Measurements from ENCODE around the gene HOXD10. TPM values are rescaled to one million over a fixed set of nuclear protein-coding genes. Genes with fewer than 3 reads are reported as not detected.
A peak's percentile ranks its signal among the peaks of the same experiment; 100 is the strongest.

Gene HOXD10
- total RNA-seq, 1 donor from 2014 or later, result not detected

- ChIA-PET POLR2A (no interaction called here), CTCF (interaction anchor here (1.4 to 4.1 kb wide), 2 partner anchors 10 to 325 kb away, joined by 4 to 19 read pairs; no protein-coding TSS in a partner anchor)
- peaks cover 73% of the 10 kb centered on the region for H3K27me3 Mint-ChIP-seq
- ATAC-seq (ENCODE audit: low read depth) (peak; percentile 18), DNase-seq (no peak)
- peaks cover 32% of the 10 kb centered on the region for H3K4me1 Mint-ChIP-seq
- TF ChIP-seq, protein P1, sequence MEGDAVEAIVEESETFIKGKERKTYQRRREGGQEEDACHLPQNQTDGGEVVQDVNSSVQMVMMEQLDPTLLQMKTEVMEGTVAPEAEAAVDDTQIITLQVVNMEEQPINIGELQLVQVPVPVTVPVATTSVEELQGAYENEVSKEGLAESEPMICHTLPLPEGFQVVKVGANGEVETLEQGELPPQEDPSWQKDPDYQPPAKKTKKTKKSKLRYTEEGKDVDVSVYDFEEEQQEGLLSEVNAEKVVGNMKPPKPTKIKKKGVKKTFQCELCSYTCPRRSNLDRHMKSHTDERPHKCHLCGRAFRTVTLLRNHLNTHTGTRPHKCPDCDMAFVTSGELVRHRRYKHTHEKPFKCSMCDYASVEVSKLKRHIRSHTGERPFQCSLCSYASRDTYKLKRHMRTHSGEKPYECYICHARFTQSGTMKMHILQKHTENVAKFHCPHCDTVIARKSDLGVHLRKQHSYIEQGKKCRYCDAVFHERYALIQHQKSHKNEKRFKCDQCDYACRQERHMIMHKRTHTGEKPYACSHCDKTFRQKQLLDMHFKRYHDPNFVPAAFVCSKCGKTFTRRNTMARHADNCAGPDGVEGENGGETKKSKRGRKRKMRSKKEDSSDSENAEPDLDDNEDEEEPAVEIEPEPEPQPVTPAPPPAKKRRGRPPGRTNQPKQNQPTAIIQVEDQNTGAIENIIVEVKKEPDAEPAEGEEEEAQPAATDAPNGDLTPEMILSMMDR (IDR thresholded peaks at IDR 0.05), result no peak
- H3K36me3 Mint-ChIP-seq (ENCODE audit: low read depth), result no peaks in the 10 kb centered on the region
- intact Hi-C loops (cut with micrococcal nuclease), result loop anchor here (2.0 to 10.0 kb wide), 3 partner anchors 33 to 1796 kb away; partner anchors contain the start of genes HOXD12 and SP9
- H3K27ac Mint-ChIP-seq, result peak overlapping the region; percentile 41
- H3K4me3 Mint-ChIP-seq, result peak overlapping the region; percentile 57
- H3K9me3 Mint-ChIP-seq, result no peaks in the 10 kb centered on the region
These were observed 13.8 kb downstream of the HOXD10 start for GRCh38 chr2:176130147-176130956.

DNA sequence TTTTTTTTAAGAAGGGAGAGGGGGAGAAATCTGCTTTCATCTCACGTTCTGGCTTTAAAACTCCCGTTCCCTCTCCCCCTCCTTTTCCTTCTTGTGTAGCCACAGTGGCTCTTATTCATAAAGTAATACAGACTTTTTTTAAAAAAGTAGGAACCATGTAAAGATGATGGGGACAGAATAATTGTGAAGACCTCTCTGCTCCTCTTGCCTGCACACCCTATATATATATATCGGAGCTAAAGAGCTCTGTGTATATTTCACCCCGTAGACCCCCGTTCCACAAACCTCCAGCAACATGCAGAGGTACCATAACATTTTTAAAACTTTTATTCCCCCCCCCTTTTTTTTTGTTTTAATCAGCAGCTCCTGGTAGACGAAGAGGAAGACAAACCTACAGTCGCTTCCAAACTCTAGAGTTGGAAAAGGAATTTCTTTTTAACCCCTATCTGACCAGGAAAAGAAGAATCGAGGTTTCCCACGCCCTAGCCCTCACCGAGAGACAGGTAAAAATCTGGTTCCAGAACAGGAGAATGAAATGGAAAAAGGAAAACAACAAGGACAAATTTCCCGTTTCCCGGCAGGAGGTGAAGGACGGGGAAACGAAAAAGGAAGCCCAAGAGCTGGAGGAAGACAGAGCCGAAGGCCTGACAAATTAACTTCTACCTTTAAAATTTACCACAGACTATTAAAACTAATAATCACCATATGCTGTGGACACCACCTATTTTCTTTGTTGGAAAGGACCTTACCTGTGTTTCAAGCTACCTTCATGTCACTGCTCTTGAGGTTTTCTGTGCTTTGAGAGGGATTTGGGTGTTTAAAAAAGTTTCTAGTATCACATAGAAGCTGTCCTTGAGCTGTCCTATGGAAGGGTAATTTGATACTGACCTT lies 14.6 kb downstream of the HOXD10 start:
- H3K4me1 Mint-ChIP-seq, result peaks cover 40% of the 10 kb centered on the region
- CTCF ChIA-PET, result interaction anchor here (1.4 to 4.1 kb wide), 4 partner anchors 9 to 521 kb away, joined by 4 to 19 read pairs (median 6); no protein-coding TSS in a partner anchor
- ATAC-seq (ENCODE audit: low read depth), result no peak
- DNase-seq, result no peak
- peak overlapping the region; percentile 41 for H3K27ac Mint-ChIP-seq
- TF ChIP-seq, protein P1 (IDR thresholded peaks at IDR 0.05), result no peak
- no peaks in the 10 kb centered on the region for H3K36me3 Mint-ChIP-seq (ENCODE audit: low read depth)
- no peaks in the 10 kb centered on the region for H3K9me3 Mint-ChIP-seq
- POLR2A ChIA-PET, result interaction anchor here (0.5 kb wide), 1 partner anchor 1747 kb away, joined by 6 read pairs; no protein-coding TSS in a partner anchor
- H3K27me3 Mint-ChIP-seq, result peaks cover 73% of the 10 kb centered on the region
- peak overlapping the region; percentile 57 for H3K4me3 Mint-ChIP-seq
- intact Hi-C loops (cut with micrococcal nuclease), result loop anchor here (2.0 to 10.0 kb wide), 3 partner anchors 34 to 1796 kb away; partner anchors contain the start of genes HOXD12 and SP9

DNA sequence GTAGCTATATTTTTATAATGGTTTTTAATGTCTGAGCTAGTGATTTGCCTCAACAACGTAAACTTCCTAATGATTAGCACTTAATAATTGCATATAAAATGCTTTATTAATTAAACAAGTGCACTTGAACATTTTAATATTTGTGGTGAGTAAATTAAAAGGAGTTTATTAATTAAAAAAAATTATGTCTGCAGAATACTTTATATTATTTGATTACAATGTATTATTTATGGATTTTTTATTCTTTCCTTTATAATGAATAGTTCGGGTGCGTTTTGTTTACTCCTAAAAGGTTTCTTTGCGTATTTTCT lies 15.2 kb downstream of the HOXD10 start:
- Mint-ChIP-seq H3K9me3 (no peaks in the 10 kb centered on the region), H3K27ac (no peak overlapping the region), H3K27me3 (peaks cover 71% of the 10 kb centered on the region), H3K4me3 (no peak overlapping the region), H3K4me1 (peaks cover 42% of the 10 kb centered on the region), H3K36me3 (ENCODE audit: low read depth) (no peaks in the 10 kb centered on the region)
- CTCF ChIA-PET, result interaction anchor here (1.4 to 4.1 kb wide), 3 partner anchors 324 to 521 kb away, joined by 5 to 19 read pairs (median 7); no protein-coding TSS in a partner anchor
- TF ChIP-seq, protein P1 (IDR thresholded peaks at IDR 0.05), result no peak
- intact Hi-C loops (cut with micrococcal nuclease), result loop anchor here (2.0 to 10.0 kb wide), 4 partner anchors 25 to 1797 kb away; partner anchors contain the start of genes HOXD12, HOXD3 and SP9
- DNase-seq, result no peak
- POLR2A ChIA-PET, result interaction anchor here (0.5 kb wide), 1 partner anchor 1748 kb away, joined by 6 read pairs; no protein-coding TSS in a partner anchor
- no peak for ATAC-seq (ENCODE audit: low read depth)

GRCh38 chr2:176132205-176133171 lies 15.9 kb downstream of the HOXD10 start:
- Mint-ChIP-seq H3K27ac (no peak overlapping the region), H3K27me3 (peaks cover 73% of the 10 kb centered on the region), H3K36me3 (ENCODE audit: low read depth) (no peaks in the 10 kb centered on the region), H3K9me3 (no peaks in the 10 kb centered on the region), H3K4me3 (peak overlapping the region; percentile 68), H3K4me1 (peaks cover 40% of the 10 kb centered on the region)
- POLR2A ChIA-PET, result interaction anchor here (0.5 kb wide), 1 partner anchor 1749 kb away, joined by 6 read pairs; no protein-coding TSS in a partner anchor
- CTCF ChIA-PET, result interaction anchor here (1.4 to 4.1 kb wide), 3 partner anchors 323 to 520 kb away, joined by 5 to 19 read pairs (median 7); no protein-coding TSS in a partner anchor
- no peak for DNase-seq
- TF ChIP-seq, protein P1 (IDR thresholded peaks at IDR 0.05), result no peak
- ATAC-seq (ENCODE audit: low read depth), result no peak
- intact Hi-C loops (cut with micrococcal nuclease), result loop anchor here (2.0 to 10.0 kb wide), 3 partner anchors 24 to 1798 kb away; partner anchors contain the start of genes HOXD12, HOXD3 and SP9
